ENCODE measurements around the gene TPSG1.

- TF ChIP-seq CTCF (IDR thresholded peaks at IDR 0.05; ENCODE audit: insufficient read depth, low read length, poor library complexity, severe bottlenecking) (no peak), EZH2phosphoT487 (conservative IDR thresholded peaks at IDR 0.05; ENCODE audit: low read length) (no peak)
Observed at GRCh38 chr16:1264345-1265089, 39.4 kb upstream of the TPSG1 start.

Data from SU-DHL-6 (cell line).